Measurements from ENCODE around the gene SRA1.

The SRA1 gene

DNA sequence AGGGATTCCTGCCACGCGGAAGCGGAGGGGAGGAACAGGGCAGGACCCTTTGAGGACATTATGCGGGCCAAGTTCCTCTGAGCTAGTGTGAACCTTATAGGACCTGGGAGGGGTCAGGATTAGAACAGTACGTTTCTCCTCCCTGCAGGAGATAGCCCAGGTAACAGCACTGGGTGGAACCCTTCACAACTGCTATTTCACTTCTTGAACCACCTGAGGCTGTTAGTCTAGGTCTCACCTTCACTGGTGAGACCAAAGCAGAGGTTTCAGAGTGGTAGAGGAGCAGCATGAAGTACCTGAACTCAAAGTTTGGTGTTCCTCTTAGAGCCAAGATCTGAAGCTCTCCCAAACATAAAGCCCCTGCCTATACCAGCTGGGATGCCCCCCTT, 9.0 kb downstream of the SRA1 start:
- Histone ChIP-seq H3K36me3 (ENCODE audit: control insufficient read depth, insufficient read depth, low read length) (peaks cover 24% of the 10 kb centered on the region), H3K27me3 (replicated peaks; ENCODE audit: control insufficient read depth, insufficient read depth, low read length) (no peaks in the 10 kb centered on the region), H3K4me3 (replicated peaks; ENCODE audit: low read depth, low read length) (no peak overlapping the region)
- DNase-seq (ENCODE audit: extremely low read depth, insufficient read length), result no peak
- TF ChIP-seq, protein P1, sequence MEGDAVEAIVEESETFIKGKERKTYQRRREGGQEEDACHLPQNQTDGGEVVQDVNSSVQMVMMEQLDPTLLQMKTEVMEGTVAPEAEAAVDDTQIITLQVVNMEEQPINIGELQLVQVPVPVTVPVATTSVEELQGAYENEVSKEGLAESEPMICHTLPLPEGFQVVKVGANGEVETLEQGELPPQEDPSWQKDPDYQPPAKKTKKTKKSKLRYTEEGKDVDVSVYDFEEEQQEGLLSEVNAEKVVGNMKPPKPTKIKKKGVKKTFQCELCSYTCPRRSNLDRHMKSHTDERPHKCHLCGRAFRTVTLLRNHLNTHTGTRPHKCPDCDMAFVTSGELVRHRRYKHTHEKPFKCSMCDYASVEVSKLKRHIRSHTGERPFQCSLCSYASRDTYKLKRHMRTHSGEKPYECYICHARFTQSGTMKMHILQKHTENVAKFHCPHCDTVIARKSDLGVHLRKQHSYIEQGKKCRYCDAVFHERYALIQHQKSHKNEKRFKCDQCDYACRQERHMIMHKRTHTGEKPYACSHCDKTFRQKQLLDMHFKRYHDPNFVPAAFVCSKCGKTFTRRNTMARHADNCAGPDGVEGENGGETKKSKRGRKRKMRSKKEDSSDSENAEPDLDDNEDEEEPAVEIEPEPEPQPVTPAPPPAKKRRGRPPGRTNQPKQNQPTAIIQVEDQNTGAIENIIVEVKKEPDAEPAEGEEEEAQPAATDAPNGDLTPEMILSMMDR (IDR thresholded peaks at IDR 0.05; ENCODE audit: insufficient read depth, low read length, poor library complexity, severe bottlenecking), result no peak

DNA sequence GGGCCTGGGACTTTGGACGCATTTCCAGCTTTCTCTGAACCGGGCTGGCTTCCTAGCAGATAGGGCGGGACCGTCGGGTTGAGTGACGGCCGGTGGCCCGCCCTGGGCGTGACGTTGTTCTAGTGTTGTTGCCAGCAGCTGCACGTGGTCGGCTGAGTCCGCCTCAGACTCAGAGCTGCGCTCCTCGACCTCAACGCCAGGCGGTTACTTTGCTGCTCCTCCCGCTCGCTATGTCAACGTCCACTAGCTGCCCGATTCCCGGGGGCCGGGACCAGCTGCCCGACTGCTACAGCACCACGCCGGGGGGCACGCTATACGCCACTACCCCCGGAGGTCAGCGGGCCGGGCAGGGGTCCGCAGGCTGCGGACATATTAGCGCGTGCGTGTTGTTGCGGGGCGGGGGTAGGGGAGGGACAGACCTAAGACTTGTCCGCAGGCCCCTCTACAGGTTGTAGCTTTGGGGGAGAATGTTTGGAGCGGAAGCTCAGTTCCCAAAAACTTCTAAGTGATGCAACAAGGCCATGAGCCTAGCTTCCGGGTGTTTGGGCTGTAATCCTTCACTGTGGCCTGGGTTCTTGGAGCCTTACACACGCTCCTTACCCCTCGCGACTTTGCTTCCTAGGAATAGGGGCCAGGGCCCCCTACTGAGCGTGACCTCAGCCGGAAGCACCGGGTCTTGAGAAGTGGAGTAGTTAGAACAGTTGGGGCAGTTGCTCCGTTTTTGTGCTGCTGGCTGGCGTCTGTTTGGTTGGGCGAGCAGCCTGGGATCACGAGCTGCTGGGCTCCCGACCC, 9.6 kb downstream of the SRA1 start, which contains the start of gene EIF4EBP3:
TSS of gene EIF4EBP3 (plus strand) at position 155 of the 792 bp plus-strand sequence. CDS start at position 231, 76 bp downstream.
- Histone ChIP-seq H3K27me3 (replicated peaks; ENCODE audit: control insufficient read depth, insufficient read depth, low read length) (no peaks in the 10 kb centered on the region), H3K4me3 (replicated peaks; ENCODE audit: low read depth, low read length) (peak within 1 kb of the TSS; percentile 10; the same call in 1 of the 2 replicates), H3K36me3 (ENCODE audit: control insufficient read depth, insufficient read depth, low read length) (peaks cover 24% of the 10 kb centered on the region)
- TF ChIP-seq, protein P1 (IDR thresholded peaks at IDR 0.05; ENCODE audit: insufficient read depth, low read length, poor library complexity, severe bottlenecking), result no peak
- peak; percentile 84 for DNase-seq (ENCODE audit: extremely low read depth, insufficient read length)

DNA sequence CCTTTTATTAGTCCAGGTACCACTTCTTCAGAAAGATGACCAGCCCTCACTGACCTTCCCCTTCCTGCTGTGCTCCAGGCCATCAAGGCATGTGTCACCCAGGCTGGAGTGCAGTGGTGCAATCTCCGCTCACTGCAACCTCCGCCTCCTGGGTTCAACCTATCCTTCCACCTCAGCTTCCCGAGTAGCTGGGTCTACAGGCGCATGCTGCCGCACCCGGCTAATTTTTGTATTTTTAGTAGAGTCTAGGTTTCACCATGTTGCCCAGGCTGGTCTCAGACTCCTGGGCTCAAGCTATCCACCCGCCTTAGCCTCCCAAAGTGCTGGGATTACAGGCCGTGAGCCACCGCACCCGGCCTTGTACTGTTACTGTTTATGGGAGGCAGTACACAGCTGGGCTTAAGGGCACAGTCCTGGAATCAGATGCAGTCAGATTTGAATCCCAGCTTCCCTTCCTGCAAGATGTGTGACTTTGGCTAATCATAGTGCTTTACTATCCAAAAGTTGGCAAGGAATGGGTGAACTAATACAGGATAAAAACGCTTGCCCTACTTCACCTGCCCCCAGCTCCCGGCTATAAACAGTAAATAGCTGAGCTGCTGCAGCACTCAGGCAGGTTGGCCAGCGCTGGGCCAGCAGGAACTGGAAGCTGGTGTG, 10.3 kb downstream of the SRA1 start:
- Histone ChIP-seq H3K4me3 (replicated peaks; ENCODE audit: low read depth, low read length) (no peak overlapping the region), H3K27me3 (replicated peaks; ENCODE audit: control insufficient read depth, insufficient read depth, low read length) (no peaks in the 10 kb centered on the region), H3K36me3 (ENCODE audit: control insufficient read depth, insufficient read depth, low read length) (peaks cover 24% of the 10 kb centered on the region)
- no peak for DNase-seq (ENCODE audit: extremely low read depth, insufficient read length)
- TF ChIP-seq, protein P1 (IDR thresholded peaks at IDR 0.05; ENCODE audit: insufficient read depth, low read length, poor library complexity, severe bottlenecking), result no peak

DNA sequence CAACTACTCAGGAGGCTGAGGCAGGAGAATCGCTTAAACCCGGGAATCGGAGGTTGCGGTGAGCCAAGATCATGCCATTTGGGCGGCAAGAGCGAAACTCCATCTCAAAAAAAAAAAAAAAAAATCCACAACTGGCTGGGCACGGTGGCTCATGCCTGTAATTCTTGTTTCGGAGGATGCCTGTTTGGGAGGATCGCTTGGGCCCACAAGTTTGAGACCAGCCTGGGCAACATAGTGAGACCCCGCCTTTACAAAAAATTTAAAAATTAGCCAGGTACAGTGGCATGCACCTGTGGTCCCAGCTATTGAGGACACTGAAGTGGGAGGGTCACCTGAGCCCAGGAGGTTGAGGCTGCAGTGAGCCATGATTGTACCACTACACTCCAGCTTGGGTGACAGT, 11.7 kb downstream of the SRA1 start:
- H3K4me3 ChIP-seq (replicated peaks; ENCODE audit: low read depth, low read length), result no peak overlapping the region
- no peaks in the 10 kb centered on the region for H3K27me3 ChIP-seq (replicated peaks; ENCODE audit: control insufficient read depth, insufficient read depth, low read length)
- TF ChIP-seq, protein P1 (IDR thresholded peaks at IDR 0.05; ENCODE audit: insufficient read depth, low read length, poor library complexity, severe bottlenecking), result no peak
- peaks cover 17% of the 10 kb centered on the region for H3K36me3 ChIP-seq (ENCODE audit: control insufficient read depth, insufficient read depth, low read length)
- no peak for DNase-seq (ENCODE audit: extremely low read depth, insufficient read length)

DNA sequence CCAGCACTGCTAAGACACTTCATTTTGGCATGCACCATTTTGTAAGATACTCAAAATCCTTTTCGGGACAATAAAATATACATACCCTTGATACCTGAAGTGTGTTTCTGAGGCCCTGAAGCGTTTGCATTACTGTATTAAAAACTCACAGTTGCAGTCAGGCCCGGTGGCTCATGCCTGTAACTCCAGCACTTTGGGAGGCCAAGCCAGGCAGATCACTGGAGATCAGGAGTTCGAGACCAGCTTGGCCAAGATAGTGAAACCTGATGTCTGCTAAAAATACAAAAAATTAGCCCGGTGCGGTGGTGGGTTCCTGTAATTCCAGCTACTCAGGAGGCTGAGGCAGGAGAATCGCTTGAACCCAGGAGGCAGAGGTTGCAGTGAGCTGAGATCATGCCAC, 12.3 kb downstream of the SRA1 start:
- DNase-seq (ENCODE audit: extremely low read depth, insufficient read length), result no peak
- TF ChIP-seq, protein P1 (IDR thresholded peaks at IDR 0.05; ENCODE audit: insufficient read depth, low read length, poor library complexity, severe bottlenecking), result no peak
- Histone ChIP-seq H3K4me3 (replicated peaks; ENCODE audit: low read depth, low read length) (no peak overlapping the region), H3K27me3 (replicated peaks; ENCODE audit: control insufficient read depth, insufficient read depth, low read length) (no peaks in the 10 kb centered on the region), H3K36me3 (ENCODE audit: control insufficient read depth, insufficient read depth, low read length) (peaks cover 13% of the 10 kb centered on the region)

Measured in GM06990 (cell line).